Activated naive CD8-positive, alpha-beta T cell treated with anti-CD3 and anti-CD28 coated beads, Interleukin-2, amount 50 U/mL, for 24 hours (primary cell): ENCODE results near the gene ATP5IF1.

Experiments
- ATAC-seq: fragments of 150-1000 bp; cut with Tn5 transposase; one replicate; pipeline ENCODE4 v1.10.0; 2021
- DNase-seq: peaks from one replicate; pipeline ENCODE4 v3.0.0; 2021
- H3K27ac Mint-ChIP-seq: one replicate; pipeline ENCODE4 v1.8.0; 2021; ENCODE audit warnings: mild to moderate bottlenecking, mixed read lengths
- H3K27me3 Mint-ChIP-seq: one replicate; pipeline ENCODE4 v1.8.0; 2021; ENCODE audit warnings: mixed read lengths
- H3K36me3 Mint-ChIP-seq: one replicate; pipeline ENCODE4 v1.8.0; 2021; ENCODE audit warnings: low read depth, mixed read lengths
- H3K4me1 Mint-ChIP-seq: one replicate; pipeline ENCODE4 v1.8.0; 2021; ENCODE audit warnings: mixed read lengths
- H3K4me3 Mint-ChIP-seq: one replicate; pipeline ENCODE4 v1.8.0; 2021; ENCODE audit warnings: mild to moderate bottlenecking, moderate library complexity, mixed read lengths
- H3K9me3 Mint-ChIP-seq: one replicate; pipeline ENCODE4 v1.8.0; 2021; ENCODE audit warnings: mixed read lengths

ATP5IF1 gene

DNA sequence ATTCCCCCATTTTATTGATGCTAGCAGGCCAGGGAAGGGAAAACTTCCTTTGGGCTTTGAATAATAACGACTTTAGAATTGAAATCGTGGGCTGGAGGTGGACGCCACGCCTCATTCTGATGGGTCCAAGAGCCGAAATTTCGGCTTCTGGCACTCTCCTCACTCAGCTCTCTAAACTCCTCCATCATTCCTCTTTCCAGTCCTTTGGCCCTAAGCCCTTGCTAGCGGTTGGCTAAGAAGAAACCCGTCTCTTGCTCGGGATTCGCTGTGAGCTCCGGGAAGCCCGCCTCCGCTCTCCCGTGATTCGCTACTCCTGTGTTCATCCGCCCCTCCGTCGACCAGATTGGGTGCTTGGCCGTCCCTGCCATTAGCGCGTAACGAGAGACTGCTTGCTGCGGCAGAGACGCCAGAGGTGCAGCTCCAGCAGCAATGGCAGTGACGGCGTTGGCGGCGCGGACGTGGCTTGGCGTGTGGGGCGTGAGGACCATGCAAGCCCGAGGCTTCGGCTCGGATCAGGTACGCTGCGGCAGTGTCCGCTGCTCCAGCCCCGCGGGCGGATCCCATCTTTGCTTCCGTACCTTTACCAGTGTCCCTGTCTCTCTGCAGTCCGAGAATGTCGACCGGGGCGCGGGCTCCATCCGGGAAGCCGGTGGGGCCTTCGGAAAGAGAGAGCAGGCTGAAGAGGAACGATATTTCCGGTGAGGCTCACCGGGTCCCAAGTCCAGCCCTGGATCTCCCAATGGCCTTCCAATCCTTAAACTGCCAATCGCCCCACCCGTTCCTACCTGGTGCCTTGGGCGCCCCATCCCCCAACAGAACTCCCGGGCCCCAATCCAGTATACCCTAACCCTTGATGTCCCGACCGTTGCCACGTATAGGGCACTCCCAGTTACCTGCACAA is at the start of gene ATP5IF1:
ATP5IF1 (plus strand) TSS at position 370 of the 901 bp plus-strand sequence; CDS start at position 430, 60 bp downstream.
- H3K27me3 Mint-ChIP-seq, result peaks cover 2% of the 10 kb centered on the region
- DNase-seq, result peak; percentile 94
- H3K27ac Mint-ChIP-seq, result no peak within 1 kb of the TSS
- H3K4me1 Mint-ChIP-seq, result peaks cover 24% of the 10 kb centered on the region
- no peaks in the 10 kb centered on the region for H3K9me3 Mint-ChIP-seq
- ATAC-seq, result peak; percentile 95
- H3K4me3 Mint-ChIP-seq, result no peak within 1 kb of the TSS
- peaks cover 10% of the 10 kb centered on the region for H3K36me3 Mint-ChIP-seq

DNA sequence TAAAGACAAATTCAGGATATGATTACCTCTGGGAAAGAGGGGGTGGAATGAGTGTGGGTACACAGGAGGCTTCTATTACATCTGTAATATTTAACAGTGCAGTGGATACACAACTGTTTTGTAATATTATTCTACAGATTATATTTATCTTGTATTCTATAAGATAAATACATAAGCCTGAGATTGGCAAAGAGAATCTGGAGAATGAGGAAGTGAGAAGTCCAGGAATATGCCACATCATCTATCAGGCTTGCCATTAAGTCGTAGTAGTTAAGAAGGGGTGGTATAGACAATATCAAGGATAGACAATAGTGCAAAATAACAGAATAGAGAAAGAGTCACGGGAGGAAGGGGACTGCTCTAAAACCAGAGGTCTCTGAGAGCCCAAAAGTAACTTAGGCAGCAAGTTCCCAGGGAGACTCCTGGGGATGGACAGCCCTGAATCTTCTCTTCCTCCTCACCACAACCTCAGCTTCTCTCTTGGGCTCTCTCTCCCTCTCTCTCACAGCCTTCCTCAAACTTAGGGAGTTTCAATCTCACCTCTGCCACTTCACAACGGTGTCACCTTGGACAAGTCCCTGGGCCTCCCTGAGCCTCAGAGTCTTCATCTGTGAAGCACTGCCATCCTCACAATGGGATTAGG is 45.5 kb upstream of the ATP5IF1 start:
- DNase-seq, result no peak
- Mint-ChIP-seq H3K9me3 (no peaks in the 10 kb centered on the region), H3K4me1 (no peaks in the 10 kb centered on the region), H3K27me3 (peaks cover 2% of the 10 kb centered on the region), H3K36me3 (peaks cover 8% of the 10 kb centered on the region), H3K27ac (no peak overlapping the region), H3K4me3 (no peak overlapping the region)
- no peak for ATAC-seq

DNA sequence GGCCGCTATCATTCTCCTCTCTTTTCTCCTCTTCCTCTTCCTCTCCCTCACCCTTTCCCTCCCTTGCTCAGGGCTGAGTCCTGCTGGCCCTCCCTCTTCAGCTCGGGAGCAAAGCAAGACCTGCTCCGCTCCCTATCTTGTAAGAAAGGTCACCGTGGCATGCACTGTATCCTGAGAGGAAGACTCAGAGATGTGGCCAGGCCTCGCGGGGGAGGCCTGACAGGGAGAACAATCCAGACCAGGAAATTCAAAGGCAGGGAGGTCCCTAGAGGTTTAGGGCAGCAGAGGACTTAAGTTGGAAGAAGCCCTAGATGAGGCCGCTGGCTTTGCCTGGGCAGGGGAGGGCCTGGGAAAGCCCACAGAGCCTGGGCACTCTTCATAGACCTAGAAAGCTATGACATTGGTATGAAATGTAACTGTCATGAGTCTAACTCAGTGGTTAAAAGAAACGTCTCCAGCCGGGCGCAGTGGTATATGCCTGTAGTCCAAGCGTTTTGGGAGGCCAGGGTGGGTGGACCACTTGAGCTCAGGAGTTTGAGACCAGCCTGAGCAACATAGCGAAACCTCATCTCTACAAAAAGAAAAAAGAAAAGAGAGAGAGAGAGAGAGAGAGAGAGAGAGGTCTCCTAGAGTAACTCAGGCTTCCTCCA is 44.8 kb upstream of the ATP5IF1 start:
- H3K9me3 Mint-ChIP-seq, result no peaks in the 10 kb centered on the region
- no peak overlapping the region for H3K4me3 Mint-ChIP-seq
- no peaks in the 10 kb centered on the region for H3K4me1 Mint-ChIP-seq
- DNase-seq (no peak), ATAC-seq (no peak)
- H3K36me3 Mint-ChIP-seq, result peaks cover 9% of the 10 kb centered on the region
- H3K27ac Mint-ChIP-seq, result no peak overlapping the region
- peaks cover 2% of the 10 kb centered on the region for H3K27me3 Mint-ChIP-seq

DNA sequence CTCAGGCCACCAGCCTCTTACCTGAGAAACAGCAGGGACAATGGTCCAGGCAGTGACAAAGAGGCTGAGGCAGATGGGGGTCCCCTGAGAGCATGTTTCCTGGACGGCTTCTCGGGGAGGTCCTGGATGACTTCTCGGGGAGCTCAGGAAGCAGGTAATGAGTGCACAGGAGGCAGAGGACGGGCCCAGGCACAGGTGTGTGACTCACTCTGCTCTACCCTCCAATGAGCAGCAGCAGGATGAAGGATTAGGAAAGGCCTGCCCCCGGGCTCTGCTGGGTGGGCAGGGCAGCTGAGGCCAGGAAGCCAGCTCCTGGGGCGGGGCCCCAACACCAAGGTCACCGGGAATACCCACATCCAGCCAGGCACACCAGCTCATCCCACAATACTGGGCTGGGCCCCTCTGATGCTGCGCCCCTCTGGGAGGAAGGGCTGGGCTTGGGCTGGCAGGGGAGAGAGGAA is 42.2 kb upstream of the ATP5IF1 start:
- peaks cover 30% of the 10 kb centered on the region for H3K36me3 Mint-ChIP-seq
- H3K4me3 Mint-ChIP-seq, result no peak overlapping the region
- H3K4me1 Mint-ChIP-seq, result peaks cover 18% of the 10 kb centered on the region
- ATAC-seq, result no peak
- peaks cover 2% of the 10 kb centered on the region for H3K27me3 Mint-ChIP-seq
- no peak overlapping the region for H3K27ac Mint-ChIP-seq
- DNase-seq, result no peak
- H3K9me3 Mint-ChIP-seq, result peaks cover 6% of the 10 kb centered on the region

DNA sequence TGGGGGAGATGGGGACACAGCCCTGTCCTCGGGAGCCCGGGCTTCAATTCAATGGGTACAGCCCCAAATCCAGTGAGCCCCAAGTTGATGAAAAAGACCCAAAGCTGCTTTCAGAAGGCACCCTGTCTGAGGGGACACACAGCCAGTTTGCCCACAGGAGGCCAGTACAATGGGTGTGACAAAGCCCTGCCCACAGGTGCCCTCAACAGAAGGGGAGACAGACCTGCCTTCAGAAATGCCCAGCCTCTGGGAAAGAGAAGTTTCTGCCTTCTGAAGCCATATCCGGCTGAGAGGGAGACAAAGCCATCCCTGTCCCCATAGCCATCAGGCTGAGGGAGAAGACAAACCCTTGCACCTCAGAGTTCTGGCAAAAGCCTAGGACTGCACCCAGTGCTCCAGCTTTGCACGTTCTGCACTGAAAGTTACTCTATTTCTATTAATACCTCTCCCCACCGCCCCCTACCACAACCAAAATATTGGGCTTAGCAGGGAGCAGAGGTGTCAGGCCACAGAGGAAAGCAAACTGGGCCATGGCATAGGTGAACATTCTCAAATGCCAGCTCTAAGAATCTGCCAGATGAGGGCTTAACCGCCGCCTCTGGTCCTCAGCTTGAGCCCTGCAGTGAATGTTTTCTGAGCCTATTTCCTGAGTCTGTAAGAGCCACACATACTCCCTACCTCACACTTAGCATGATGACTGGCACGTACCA is 41.4 kb upstream of the ATP5IF1 start:
- DNase-seq (no peak), ATAC-seq (no peak)
- no peak overlapping the region for H3K4me3 Mint-ChIP-seq
- peaks cover 26% of the 10 kb centered on the region for H3K4me1 Mint-ChIP-seq
- H3K27ac Mint-ChIP-seq, result no peak overlapping the region
- peaks cover 2% of the 10 kb centered on the region for H3K27me3 Mint-ChIP-seq
- H3K36me3 Mint-ChIP-seq, result peaks cover 37% of the 10 kb centered on the region
- H3K9me3 Mint-ChIP-seq, result peaks cover 13% of the 10 kb centered on the region

DNA sequence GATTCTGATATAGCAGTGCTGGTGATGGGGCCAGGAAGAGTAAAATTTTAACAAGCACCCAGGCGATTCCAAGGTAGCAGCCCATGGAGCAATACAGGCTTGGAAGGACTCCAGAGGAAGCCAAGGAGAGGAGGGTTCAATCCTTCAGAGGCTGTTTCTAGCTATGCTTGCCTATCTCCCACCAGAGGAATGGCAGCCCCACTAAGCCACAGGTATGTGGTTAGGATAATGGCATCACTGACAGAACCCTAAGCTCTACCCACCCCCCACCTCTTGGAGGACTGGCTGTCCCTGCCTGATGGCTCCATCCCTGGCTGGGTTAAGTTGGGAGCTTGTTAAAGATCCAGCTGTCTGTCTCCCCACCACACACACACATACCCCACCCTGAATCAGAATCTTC is 40.1 kb upstream of the ATP5IF1 start:
- peaks cover 14% of the 10 kb centered on the region for H3K9me3 Mint-ChIP-seq
- H3K4me3 Mint-ChIP-seq, result no peak overlapping the region
- ATAC-seq (no peak), DNase-seq (no peak)
- H3K4me1 Mint-ChIP-seq, result peaks cover 38% of the 10 kb centered on the region
- H3K27me3 Mint-ChIP-seq, result peaks cover 2% of the 10 kb centered on the region
- no peak overlapping the region for H3K27ac Mint-ChIP-seq
- peaks cover 48% of the 10 kb centered on the region for H3K36me3 Mint-ChIP-seq

DNA sequence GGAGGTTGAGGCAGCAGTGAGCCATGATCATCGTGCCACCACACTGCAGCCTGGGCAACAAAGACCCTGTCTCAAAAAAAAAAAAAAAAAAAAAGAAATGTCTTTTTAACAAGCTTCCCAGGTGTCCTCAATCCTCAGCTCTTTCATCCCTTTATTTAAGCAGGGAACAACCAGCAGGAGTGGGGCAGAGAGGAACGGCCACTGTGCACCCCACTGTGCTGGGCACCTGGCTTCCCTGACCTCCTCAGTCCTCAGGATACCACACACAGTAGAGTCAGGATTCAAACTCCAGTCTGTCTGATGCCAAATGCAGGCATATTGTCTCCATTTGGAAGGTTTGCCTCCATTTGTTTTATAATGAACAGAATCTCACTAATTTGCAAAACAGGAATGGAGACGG is 39.6 kb upstream of the ATP5IF1 start:
- DNase-seq (no peak), ATAC-seq (no peak)
- Mint-ChIP-seq H3K27me3 (peaks cover 2% of the 10 kb centered on the region), H3K36me3 (peaks cover 54% of the 10 kb centered on the region), H3K4me3 (no peak overlapping the region), H3K9me3 (peaks cover 14% of the 10 kb centered on the region), H3K4me1 (peaks cover 44% of the 10 kb centered on the region), H3K27ac (no peak overlapping the region)

DNA sequence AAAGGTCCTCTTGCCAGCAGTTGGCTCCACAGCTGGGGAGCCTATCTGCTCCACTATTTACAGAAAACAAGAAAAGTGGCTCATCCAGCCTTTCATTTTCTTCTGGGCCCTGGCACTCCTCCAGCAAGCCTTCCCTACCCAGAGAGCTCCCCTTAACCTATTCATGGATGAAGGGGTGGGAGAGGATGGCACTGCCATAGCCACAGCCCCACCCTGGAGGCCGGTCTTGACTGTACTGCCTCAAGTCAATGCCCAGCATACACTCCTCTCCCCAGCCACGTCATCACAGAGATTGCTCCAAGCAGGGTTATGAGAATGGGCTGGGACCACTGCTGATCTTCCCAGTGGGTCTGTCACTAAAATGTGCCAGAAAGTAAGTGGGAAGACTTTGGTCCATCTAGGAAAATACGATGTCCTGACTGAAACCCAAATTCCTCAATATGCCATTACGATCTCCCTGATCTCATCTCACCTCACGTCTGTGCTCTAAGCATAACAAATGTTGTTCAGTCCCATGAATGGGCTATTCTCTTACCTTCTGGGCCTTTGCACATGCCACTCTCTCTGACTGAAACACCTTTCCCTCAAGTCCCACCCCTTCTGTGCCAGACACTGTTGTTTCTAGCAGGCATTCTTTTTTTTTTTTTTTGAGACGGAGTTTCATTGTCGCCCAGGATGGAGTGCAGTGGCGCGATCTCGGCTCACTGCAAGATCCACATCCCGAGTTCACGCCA is 38.1 kb upstream of the ATP5IF1 start:
- H3K4me1 Mint-ChIP-seq, result peaks cover 44% of the 10 kb centered on the region
- peaks cover 14% of the 10 kb centered on the region for H3K9me3 Mint-ChIP-seq
- H3K27me3 Mint-ChIP-seq, result peaks cover 2% of the 10 kb centered on the region
- H3K27ac Mint-ChIP-seq, result no peak overlapping the region
- H3K4me3 Mint-ChIP-seq, result no peak overlapping the region
- no peak for ATAC-seq
- DNase-seq, result no peak
- H3K36me3 Mint-ChIP-seq, result peaks cover 58% of the 10 kb centered on the region

DNA sequence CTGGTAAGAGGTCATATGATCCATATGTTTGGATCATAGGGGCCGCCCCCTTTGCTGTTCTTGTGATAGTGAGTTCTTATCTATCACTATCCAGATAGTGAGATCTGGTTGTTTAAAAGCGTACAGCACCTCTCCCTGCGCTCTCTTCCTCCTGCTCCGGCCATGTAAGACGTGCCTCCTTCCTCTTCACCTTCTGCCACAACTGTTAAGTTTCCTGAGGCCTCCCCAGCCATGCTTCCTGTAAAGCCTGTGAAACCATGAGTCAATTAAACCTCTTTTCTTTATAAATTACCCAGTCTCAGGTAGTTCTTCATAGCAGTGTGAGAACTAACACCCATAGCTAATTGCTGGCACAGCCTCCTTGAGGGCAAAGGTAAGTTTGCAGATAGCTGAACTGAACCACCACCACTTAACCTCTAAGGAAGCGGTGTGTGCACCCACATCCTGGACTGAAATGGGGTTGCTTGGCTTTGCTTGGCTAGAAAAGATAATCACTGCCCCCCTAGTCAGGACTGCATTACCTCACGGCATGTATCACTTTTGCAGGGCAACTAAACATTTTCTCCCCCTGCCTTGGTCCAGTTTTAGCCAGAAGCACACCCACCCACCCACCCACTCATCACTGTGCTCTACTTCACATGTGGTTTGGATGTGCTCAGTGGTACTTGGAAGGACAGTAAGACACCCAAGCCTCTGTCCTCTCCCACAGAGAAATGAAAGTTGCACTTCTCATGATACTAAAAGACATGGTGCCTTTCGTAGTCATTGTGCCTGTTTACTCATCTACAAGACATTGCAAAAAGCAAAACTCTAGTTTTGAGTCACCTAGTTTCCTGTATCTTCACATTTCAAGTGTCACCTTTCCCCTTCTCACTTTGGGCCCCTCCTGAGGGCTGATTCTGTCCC is 36.3 kb upstream of the ATP5IF1 start:
- H3K27me3 Mint-ChIP-seq, result no peaks in the 10 kb centered on the region
- DNase-seq (peak; percentile 65), ATAC-seq (peak; percentile 94)
- H3K36me3 Mint-ChIP-seq, result peaks cover 67% of the 10 kb centered on the region
- H3K4me1 Mint-ChIP-seq, result peaks cover 44% of the 10 kb centered on the region
- H3K27ac Mint-ChIP-seq, result peak overlapping the region; percentile 96
- H3K4me3 Mint-ChIP-seq, result peak overlapping the region; percentile 72
- peaks cover 14% of the 10 kb centered on the region for H3K9me3 Mint-ChIP-seq

DNA sequence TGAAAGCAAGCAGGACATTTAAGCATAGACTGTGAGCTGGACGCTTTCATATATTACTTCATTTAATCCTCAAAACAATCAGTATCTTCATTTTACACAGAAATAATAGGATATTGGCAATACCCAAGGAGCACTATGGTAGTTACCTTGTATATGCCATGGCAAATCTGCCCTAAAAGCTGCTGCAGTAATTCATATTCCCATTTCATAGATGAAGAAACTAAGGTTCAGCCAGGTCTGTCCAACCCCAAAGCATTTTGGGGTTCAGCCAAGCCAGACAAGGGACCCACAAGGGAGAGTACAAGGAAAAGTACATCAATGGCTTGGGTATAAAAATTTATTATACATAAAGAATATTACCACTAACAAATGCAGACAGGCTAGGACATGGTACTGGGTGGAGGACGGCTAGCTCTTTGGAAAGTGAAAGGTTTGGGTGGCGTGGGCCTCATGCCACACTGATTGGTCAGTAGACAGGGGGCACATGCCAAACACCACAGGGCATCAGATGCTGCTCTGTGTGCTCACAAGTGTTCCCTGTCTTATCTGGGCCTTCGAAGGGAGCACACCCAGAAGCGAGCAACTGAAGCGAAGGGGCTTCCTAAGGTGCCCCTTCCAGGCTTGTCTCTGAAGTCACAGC is 35.6 kb upstream of the ATP5IF1 start:
- H3K9me3 Mint-ChIP-seq, result peaks cover 14% of the 10 kb centered on the region
- peak overlapping the region; percentile 96 for H3K27ac Mint-ChIP-seq
- DNase-seq (no peak), ATAC-seq (no peak)
- no peaks in the 10 kb centered on the region for H3K27me3 Mint-ChIP-seq
- H3K4me3 Mint-ChIP-seq, result peak overlapping the region; percentile 56
- peaks cover 73% of the 10 kb centered on the region for H3K36me3 Mint-ChIP-seq
- H3K4me1 Mint-ChIP-seq, result peaks cover 44% of the 10 kb centered on the region

DNA sequence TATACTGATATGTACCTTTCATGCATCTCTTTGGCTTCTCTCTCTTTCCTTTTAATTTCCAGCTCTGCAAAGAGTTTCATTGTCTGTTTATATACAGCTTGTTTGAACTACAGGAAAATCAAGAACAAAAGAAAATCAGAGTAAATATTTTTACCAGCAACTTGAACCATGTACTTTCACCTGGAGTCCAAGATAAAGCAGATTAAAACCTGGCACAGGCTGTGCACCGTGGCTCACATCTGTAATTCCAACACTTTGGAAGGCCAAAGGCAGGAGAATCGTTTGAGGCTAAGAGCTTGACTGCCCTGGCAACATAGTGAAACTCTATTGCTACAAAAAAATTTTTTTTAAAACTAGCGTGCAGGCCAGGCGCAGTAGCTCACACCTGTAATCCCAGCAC is 30.7 kb upstream of the ATP5IF1 start:
- ATAC-seq, result no peak
- no peaks in the 10 kb centered on the region for H3K9me3 Mint-ChIP-seq
- H3K36me3 Mint-ChIP-seq, result peaks cover 49% of the 10 kb centered on the region
- no peak overlapping the region for H3K27ac Mint-ChIP-seq
- no peaks in the 10 kb centered on the region for H3K27me3 Mint-ChIP-seq
- no peak overlapping the region for H3K4me3 Mint-ChIP-seq
- H3K4me1 Mint-ChIP-seq, result peaks cover 12% of the 10 kb centered on the region
- DNase-seq, result no peak

DNA sequence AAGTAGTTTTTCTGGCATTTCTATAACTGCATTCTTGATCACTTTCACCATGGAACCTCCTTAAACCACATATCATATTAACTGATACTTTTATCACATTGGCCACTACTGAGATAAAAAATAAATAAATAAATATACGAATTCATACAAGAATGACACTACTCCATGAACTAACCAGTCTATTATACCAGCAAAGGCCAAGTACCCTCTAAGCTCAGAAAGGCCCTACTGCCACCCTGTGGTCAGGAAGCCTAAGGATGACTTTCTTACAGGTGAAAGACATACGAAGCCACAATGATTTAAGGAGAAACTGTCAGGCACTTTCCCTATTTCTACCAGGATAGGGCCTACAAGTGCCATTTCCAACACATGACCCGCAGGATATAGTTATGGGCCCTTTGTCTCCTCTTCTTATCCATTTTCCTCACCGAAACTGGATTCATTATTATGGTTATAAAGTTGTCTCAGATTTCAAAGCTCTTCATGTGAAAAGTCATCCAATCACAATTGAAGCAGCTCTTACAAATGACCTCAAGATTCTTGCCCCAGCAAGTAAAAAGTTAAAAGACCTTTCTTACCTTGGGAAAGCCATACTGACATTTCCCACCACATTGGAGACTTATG is 27.0 kb upstream of the ATP5IF1 start:
- ATAC-seq (peak; percentile 73), DNase-seq (peak; percentile 51)
- Mint-ChIP-seq H3K27me3 (no peaks in the 10 kb centered on the region), H3K9me3 (no peaks in the 10 kb centered on the region), H3K27ac (no peak overlapping the region), H3K4me1 (no peaks in the 10 kb centered on the region), H3K4me3 (no peak overlapping the region), H3K36me3 (peaks cover 32% of the 10 kb centered on the region)
